Choroid plexus epithelial cell (primary cell): Measurements from ENCODE around the gene PER2.
"Not testable (repeated sequence)": the region's sequence is repeated elsewhere in the genome, so short reads cannot be mapped to it uniquely, and the experiment has no call there.

Experiments used
- DNase-seq: peaks from one replicate; pipeline ENCODE4 v3.0.0-alpha.2; 2010; ENCODE audit warnings: low read depth
- H3K4me3 ChIP-seq: 2 replicates; pipeline ENCODE4 v1.5.1; 2011; ENCODE audit warnings: low read depth, mild to moderate bottlenecking, control low read depth, low read length, moderate library complexity
- CTCF ChIP-seq: conservative IDR thresholded peaks from 2 replicates; pipeline ENCODE4 v1.5.1; 2011; ENCODE audit warnings: low read depth, mild to moderate bottlenecking, control low read depth, inconsistent platforms, low read length, moderate library complexity

Gene PER2

GRCh38 chr2:238287737-238288649, at the start of gene PER2:
TSS of gene PER2 (minus strand) at chr2:238288610. CDS start at chr2:238277936, 10,674 bp downstream.
- peak; percentile 88 for DNase-seq
- H3K4me3 ChIP-seq, result peak within 1 kb of the TSS; percentile 80
- TF ChIP-seq CTCF, result peak; percentile 15

GRCh38 chr2:238337846-238338245, 49.4 kb upstream of the PER2 start:
- no peak for TF ChIP-seq CTCF
- no peak overlapping the region for H3K4me3 ChIP-seq
- DNase-seq, result no peak

GRCh38 chr2:238336793-238337444, 48.5 kb upstream of the PER2 start:
- no peak overlapping the region for H3K4me3 ChIP-seq
- no peak for DNase-seq
- no peak for TF ChIP-seq CTCF

- no peak overlapping the region for H3K4me3 ChIP-seq
- DNase-seq, result peak; percentile 30
- TF ChIP-seq CTCF, result no peak
These were observed 47.7 kb upstream of the PER2 start for GRCh38 chr2:238336151-238336550.

GRCh38 chr2:238335591-238335990, 47.2 kb upstream of the PER2 start:
- H3K4me3 ChIP-seq, DNase-seq: not testable (repeated sequence)

GRCh38 chr2:238334885-238335284, 46.5 kb upstream of the PER2 start:
- DNase-seq, result no peak
- TF ChIP-seq CTCF, result no peak

GRCh38 chr2:238331916-238332315, 43.5 kb upstream of the PER2 start:
- no peak overlapping the region for H3K4me3 ChIP-seq
- DNase-seq, result no peak
- TF ChIP-seq CTCF, result no peak

More at GRCh38 chr2:238334885-238335284, 46.5 kb upstream of the PER2 start:
- no peak overlapping the region for H3K4me3 ChIP-seq
